ENCODE measurements around the gene NRAP.

DNA sequence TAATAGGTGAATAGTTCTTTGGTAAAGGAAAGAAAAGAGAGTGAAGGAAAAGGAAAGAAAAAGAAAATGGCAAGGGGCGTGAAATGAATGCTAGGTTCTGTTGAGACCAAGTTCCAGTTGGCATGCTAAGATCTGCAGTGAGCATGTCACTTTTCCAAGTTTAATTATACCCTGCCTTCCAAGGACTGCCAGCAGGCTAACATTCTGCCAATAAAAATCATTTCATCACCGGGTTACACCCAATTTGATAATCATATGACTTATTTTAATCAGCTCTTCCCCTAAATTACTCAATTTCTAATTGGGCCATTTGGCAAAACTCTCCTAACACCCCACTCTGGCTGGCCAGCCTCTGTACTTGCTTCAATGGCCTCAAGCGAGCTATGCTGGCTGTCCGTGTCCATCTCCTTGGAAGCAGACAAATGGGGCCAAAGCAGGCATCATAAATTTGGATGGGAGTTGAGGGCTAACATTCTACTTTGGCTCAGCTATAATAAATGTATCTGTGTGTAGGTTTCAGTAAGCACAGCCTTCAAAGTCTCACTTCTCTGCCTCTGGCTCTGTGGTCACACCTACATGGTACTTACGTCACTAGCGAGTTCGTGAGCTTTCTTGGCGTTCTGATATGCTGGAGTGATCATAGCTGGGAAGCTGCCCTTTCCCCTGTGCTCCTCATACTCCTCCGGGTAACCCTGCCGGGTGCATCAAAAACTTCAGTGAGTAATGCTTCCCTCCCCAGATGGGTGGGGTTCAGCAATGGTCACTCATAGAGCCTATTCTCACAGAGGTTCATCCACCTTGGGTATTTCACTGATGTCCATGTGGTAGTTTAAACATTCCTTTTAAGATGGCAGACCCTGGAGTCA is 17.3 kb downstream of the NRAP start:
- TF ChIP-seq RAD21 (conservative IDR thresholded peaks at IDR 0.05) (no peak), POLR2AphosphoS5 (IDR thresholded peaks at IDR 0.05) (no peak), EP300 (conservative IDR thresholded peaks at IDR 0.05; ENCODE audit: poor library complexity, severe bottlenecking) (no peak)
- TF ChIP-seq, protein P1, sequence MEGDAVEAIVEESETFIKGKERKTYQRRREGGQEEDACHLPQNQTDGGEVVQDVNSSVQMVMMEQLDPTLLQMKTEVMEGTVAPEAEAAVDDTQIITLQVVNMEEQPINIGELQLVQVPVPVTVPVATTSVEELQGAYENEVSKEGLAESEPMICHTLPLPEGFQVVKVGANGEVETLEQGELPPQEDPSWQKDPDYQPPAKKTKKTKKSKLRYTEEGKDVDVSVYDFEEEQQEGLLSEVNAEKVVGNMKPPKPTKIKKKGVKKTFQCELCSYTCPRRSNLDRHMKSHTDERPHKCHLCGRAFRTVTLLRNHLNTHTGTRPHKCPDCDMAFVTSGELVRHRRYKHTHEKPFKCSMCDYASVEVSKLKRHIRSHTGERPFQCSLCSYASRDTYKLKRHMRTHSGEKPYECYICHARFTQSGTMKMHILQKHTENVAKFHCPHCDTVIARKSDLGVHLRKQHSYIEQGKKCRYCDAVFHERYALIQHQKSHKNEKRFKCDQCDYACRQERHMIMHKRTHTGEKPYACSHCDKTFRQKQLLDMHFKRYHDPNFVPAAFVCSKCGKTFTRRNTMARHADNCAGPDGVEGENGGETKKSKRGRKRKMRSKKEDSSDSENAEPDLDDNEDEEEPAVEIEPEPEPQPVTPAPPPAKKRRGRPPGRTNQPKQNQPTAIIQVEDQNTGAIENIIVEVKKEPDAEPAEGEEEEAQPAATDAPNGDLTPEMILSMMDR (IDR thresholded peaks at IDR 0.05; ENCODE audit: poor library complexity, severe bottlenecking), result no peak
- TF ChIP-seq, protein P2, sequence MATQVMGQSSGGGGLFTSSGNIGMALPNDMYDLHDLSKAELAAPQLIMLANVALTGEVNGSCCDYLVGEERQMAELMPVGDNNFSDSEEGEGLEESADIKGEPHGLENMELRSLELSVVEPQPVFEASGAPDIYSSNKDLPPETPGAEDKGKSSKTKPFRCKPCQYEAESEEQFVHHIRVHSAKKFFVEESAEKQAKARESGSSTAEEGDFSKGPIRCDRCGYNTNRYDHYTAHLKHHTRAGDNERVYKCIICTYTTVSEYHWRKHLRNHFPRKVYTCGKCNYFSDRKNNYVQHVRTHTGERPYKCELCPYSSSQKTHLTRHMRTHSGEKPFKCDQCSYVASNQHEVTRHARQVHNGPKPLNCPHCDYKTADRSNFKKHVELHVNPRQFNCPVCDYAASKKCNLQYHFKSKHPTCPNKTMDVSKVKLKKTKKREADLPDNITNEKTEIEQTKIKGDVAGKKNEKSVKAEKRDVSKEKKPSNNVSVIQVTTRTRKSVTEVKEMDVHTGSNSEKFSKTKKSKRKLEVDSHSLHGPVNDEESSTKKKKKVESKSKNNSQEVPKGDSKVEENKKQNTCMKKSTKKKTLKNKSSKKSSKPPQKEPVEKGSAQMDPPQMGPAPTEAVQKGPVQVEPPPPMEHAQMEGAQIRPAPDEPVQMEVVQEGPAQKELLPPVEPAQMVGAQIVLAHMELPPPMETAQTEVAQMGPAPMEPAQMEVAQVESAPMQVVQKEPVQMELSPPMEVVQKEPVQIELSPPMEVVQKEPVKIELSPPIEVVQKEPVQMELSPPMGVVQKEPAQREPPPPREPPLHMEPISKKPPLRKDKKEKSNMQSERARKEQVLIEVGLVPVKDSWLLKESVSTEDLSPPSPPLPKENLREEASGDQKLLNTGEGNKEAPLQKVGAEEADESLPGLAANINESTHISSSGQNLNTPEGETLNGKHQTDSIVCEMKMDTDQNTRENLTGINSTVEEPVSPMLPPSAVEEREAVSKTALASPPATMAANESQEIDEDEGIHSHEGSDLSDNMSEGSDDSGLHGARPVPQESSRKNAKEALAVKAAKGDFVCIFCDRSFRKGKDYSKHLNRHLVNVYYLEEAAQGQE (IDR thresholded peaks at IDR 0.05; ENCODE audit: borderline replicate concordance), result no peak

Measured in neural cell (in vitro differentiated cells).